Peyer's patch (tissue), 4 donors: ENCODE data around the gene SLC4A3.

Source experiments
- CTCF ChIP-seq, 6 experiments: fragments of 450-650 bp in 4 of 6; fragments of 200-600 bp in 2 of 6; sonication (generic) in 1 of 6; IDR thresholded peaks; one replicate each; pipeline ENCODE4 v1.5.1; 2017 to 2019; ENCODE audit warnings: antibody characterized with exemption in 6 of 6, mild to moderate bottlenecking in 3 of 6, moderate library complexity in 1 of 6
- POLR2A ChIP-seq, 2 donors: fragments of 450-650 bp; IDR thresholded peaks; one replicate each; pipeline ENCODE4 v1.5.1; 2017; ENCODE audit warnings: antibody characterized with exemption in 2 of 2, mild to moderate bottlenecking in 2 of 2, moderate library complexity in 2 of 2

- no peak for TF ChIP-seq CTCF (IDR thresholded peaks at IDR 0.05)
- TF ChIP-seq POLR2A (IDR thresholded peaks at IDR 0.05): no peak
Measured at GRCh38 chr2:219643084-219643473, 15.6 kb downstream of the SLC4A3 start.
